Natural killer cell (primary cell): Measurements from ENCODE around the gene ADD1. TPM values are rescaled to one million over a fixed set of nuclear protein-coding genes. Genes with fewer than 3 reads are reported as not detected.
A peak's percentile ranks its signal among the peaks of the same experiment; 100 is the strongest.

Experiments
- ATAC-seq, 3 donors: fragments of 150-1000 bp in 2 of 3; fragments of 200-7000 bp in 1 of 3; cut with Tn5 transposase; 1 replicate in 1 of 3; 2 replicates in 2 of 3; pipeline ENCODE4 v1.10.0; 2021; ENCODE audit warnings: mild to moderate bottlenecking in 2 of 3, moderate library complexity in 2 of 3
- DNase-seq, 2 donors: peaks; one replicate each; pipeline versions ENCODE4 v3.0.0 to v3.0.0-alpha.2; 2013 to 2021; ENCODE audit warnings: mixed read lengths in 1 of 2
- H3K27ac ChIP-seq: one replicate; pipeline ENCODE4 v1.5.1; 2013; ENCODE audit warnings: mild to moderate bottlenecking, low read length
- H3K27me3 ChIP-seq: one replicate; pipeline ENCODE4 v1.6.1; 2013; ENCODE audit warnings: low read length; ENCODE audit not compliant: control insufficient read depth, insufficient read depth
- H3K36me3 ChIP-seq: one replicate; pipeline ENCODE4 v1.6.1; 2013; ENCODE audit warnings: low read length; ENCODE audit not compliant: control insufficient read depth, insufficient read depth
- H3K4me1 ChIP-seq: one replicate; pipeline ENCODE4 v1.6.1; 2013; ENCODE audit warnings: low read length; ENCODE audit not compliant: control insufficient read depth, insufficient read depth
- H3K4me3 ChIP-seq: one replicate; pipeline ENCODE4 v1.5.1; 2013; ENCODE audit warnings: low read length
- H3K9me3 ChIP-seq: one replicate; pipeline ENCODE4 v1.6.1; 2013; ENCODE audit warnings: low read length; ENCODE audit not compliant: control insufficient read depth, insufficient read depth
- H3K27ac Mint-ChIP-seq, 2 donors: one replicate each; pipeline ENCODE4 v1.8.0; 2022; ENCODE audit warnings: mild to moderate bottlenecking in 2 of 2, mixed read lengths in 2 of 2, moderate library complexity in 1 of 2
- H3K27me3 Mint-ChIP-seq, 2 donors: one replicate each; pipeline ENCODE4 v1.8.0; 2022; ENCODE audit warnings: low read depth in 2 of 2, mixed read lengths in 2 of 2
- H3K36me3 Mint-ChIP-seq: one replicate; pipeline ENCODE4 v1.8.0; 2022; ENCODE audit warnings: mixed read lengths
- H3K4me1 Mint-ChIP-seq, 2 donors: one replicate each; pipeline ENCODE4 v1.8.0; 2022; ENCODE audit warnings: mixed read lengths in 2 of 2
- H3K4me3 Mint-ChIP-seq: one replicate; pipeline ENCODE4 v1.8.0; 2022; ENCODE audit warnings: mild to moderate bottlenecking, moderate library complexity, mixed read lengths
- H3K9me3 Mint-ChIP-seq, 2 donors: one replicate each; pipeline ENCODE4 v1.8.0; 2022; ENCODE audit warnings: mixed read lengths in 2 of 2
- WGBS: methylation state at CpG from one replicate; pipeline ENCODE4 v1.1.7; 2013; ENCODE audit warnings: missing lambda C conversion rate; ENCODE audit not compliant: insufficient coverage; 5-methylcytosine and 5-hydroxymethylcytosine counted together
- intact Hi-C: fragments of 100-400 bp; cut with micrococcal nuclease; formaldehyde crosslinking; loops from one replicate; pipeline ENCODE4 v1.14.2; 2022
- total RNA-seq, 4 donors: library from RNA; stranded (reverse); fragments of 120-200 nt in 1 of 4; gene quantifications; one replicate each; pipeline versions ENCODE4 v1.2.3 to v1.2.4, GENCODE V29; 2013 to 2022
- TF ChIP-seq, protein P1 (sequence below): fragments of 200-600 bp; IDR thresholded peaks from one replicate; pipeline ENCODE4 v1.8.0; 2022; ENCODE audit warnings: antibody characterized with exemption

The ADD1 gene
- total RNA-seq, 3 donors from 2014 or later (not counting 1 experiment from before 2014, with no cell fraction given), result 383 to 465 (median 452) TPM

DNA sequence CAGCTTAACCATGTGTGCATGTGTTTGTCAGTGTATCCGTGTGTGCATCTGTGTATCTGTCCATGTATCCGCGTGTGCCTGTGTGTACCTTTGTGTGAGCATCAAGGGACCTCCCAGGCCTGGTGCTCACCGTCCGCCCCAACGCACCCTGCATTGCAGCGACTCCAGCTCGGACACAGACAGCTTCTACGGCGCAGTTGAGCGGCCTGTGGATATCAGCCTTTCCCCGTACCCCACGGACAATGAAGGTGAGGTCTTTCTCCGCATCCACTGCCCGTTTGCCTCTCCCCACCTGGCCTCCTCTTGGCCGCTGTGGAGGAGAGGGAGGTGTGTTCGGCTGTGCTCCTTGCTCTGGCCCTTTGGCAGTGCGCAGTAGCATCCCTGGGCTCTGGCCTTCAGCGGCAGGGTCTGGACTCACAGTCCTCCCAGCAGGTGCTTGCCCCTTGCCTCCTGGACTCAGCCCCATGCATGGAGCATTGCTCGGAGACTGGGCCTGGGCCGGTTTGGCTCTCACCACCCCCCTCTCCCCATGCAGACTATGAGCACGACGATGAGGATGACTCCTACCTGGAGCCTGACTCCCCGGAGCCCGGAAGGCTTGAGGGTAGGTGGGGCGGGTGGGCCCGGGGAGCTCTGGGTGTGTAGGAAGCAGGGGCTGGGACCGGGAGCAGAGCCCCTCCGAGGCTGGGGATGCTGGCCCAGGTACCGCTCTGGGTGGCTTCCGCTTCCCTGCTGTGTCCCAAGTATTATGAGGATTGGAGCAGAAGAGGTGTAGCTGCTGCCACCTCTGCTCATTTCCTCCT lies 16.4 kb upstream of the ADD1 start:
- H3K36me3 Mint-ChIP-seq, result no peaks in the 10 kb centered on the region
- intact Hi-C loops, result no loop called here
- TF ChIP-seq, protein P1, sequence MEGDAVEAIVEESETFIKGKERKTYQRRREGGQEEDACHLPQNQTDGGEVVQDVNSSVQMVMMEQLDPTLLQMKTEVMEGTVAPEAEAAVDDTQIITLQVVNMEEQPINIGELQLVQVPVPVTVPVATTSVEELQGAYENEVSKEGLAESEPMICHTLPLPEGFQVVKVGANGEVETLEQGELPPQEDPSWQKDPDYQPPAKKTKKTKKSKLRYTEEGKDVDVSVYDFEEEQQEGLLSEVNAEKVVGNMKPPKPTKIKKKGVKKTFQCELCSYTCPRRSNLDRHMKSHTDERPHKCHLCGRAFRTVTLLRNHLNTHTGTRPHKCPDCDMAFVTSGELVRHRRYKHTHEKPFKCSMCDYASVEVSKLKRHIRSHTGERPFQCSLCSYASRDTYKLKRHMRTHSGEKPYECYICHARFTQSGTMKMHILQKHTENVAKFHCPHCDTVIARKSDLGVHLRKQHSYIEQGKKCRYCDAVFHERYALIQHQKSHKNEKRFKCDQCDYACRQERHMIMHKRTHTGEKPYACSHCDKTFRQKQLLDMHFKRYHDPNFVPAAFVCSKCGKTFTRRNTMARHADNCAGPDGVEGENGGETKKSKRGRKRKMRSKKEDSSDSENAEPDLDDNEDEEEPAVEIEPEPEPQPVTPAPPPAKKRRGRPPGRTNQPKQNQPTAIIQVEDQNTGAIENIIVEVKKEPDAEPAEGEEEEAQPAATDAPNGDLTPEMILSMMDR, result no peak
- no peaks in the 10 kb centered on the region for H3K27me3 Mint-ChIP-seq
- Histone ChIP-seq H3K4me3 (no peak overlapping the region), H3K4me1 (peaks cover 22% of the 10 kb centered on the region), H3K27me3 (no peaks in the 10 kb centered on the region), H3K36me3 (peaks cover 94% of the 10 kb centered on the region), H3K27ac (no peak overlapping the region), H3K9me3 (no peaks in the 10 kb centered on the region)
- peaks cover 11 to 64% of the 10 kb centered on the region in 2 donors for H3K4me1 Mint-ChIP-seq
- DNase-seq (no peak), ATAC-seq (no peak)
- no peak overlapping the region for H3K4me3 Mint-ChIP-seq
- H3K9me3 Mint-ChIP-seq, result no peaks in the 10 kb centered on the region
- peak overlapping the region; percentile 0 to 82 for H3K27ac Mint-ChIP-seq
- WGBS, result 90% methylated on average over 31 of the region's 31 CpGs

DNA sequence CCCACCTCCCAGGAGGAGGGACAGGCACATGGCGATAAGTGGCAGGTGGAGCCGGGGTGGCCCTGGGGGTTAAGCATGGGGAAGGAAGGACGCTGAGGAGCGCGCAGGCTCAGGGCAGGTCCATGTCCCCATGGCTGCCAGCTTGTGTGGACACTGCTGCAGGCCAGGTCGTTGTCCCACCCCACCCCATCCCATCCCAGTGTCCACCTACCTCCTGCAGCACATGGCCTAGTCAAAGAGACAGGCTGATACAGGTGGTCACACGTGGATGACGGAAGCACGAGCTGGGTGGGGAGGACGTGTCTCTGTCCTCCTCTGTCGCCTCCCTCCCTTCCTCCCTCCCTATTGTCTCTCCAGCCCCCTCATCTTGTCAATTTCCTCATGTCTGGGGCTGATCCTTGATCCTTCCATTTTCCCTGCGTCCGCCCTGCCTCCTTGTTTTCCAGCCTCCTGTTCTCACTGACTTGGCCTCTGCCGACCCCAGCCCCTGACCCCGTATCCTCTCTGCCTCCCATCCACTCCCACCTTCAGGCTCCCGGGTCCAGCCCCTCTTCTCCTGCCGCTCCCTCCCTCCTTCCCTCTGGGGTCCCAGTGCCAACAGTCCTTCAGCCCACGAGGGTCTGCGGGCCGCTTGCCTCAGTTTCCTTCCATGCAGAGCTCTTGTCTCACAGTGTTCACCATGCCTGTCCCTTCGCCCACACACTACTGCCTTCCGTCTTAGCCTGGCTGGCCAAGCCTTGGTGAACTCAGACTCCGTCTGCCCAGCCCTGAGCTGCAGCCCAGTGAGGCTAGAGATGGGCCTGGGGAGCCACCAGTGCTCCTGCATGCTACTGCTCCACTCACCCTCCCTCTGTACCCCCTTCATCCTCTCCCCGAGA lies 15.5 kb upstream of the ADD1 start:
- Mint-ChIP-seq H3K27me3 (no peaks in the 10 kb centered on the region), H3K36me3 (no peaks in the 10 kb centered on the region), H3K4me3 (no peak overlapping the region), H3K27ac (peak overlapping the region in 1 of 2 donors; percentile 82), H3K9me3 (no peaks in the 10 kb centered on the region), H3K4me1 (peaks cover 5 to 64% of the 10 kb centered on the region in 2 donors)
- Histone ChIP-seq H3K27me3 (no peaks in the 10 kb centered on the region), H3K9me3 (no peaks in the 10 kb centered on the region), H3K36me3 (peaks cover 94% of the 10 kb centered on the region), H3K27ac (no peak overlapping the region), H3K4me1 (peaks cover 22% of the 10 kb centered on the region), H3K4me3 (no peak overlapping the region)
- TF ChIP-seq, protein P1, result no peak
- ATAC-seq (no peak), DNase-seq (no peak)
- intact Hi-C loops, result no loop called here
- 93% methylated on average over 22 of the region's 24 CpGs for WGBS

DNA sequence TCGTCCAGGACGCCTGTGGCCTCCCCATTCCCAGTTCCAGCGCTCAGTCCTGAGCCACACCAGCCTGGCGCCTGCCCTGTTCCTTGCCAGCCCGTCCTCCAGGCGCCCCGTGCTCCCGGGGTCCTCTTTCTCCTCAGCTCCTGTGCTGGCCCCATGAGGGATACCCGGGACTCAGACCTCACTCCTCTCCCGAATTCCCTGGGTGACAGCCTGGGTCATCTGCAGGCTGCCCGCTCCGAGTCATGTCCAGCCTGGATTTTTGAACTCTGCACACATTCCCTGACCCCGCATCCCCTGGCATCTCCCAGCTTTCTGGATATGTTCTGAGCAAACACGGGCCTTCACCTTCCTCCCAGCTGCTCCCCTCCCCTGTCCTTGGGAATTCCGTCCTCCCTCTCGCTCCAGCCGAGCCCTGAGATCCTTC lies 14.9 kb upstream of the ADD1 start:
- Histone ChIP-seq H3K4me1 (peaks cover 22% of the 10 kb centered on the region), H3K4me3 (no peak overlapping the region), H3K27ac (no peak overlapping the region), H3K9me3 (no peaks in the 10 kb centered on the region), H3K27me3 (no peaks in the 10 kb centered on the region), H3K36me3 (peaks cover 94% of the 10 kb centered on the region)
- intact Hi-C loops, result no loop called here
- 95% methylated on average over 17 of the region's 17 CpGs for WGBS
- no peaks in the 10 kb centered on the region for H3K36me3 Mint-ChIP-seq
- H3K27ac Mint-ChIP-seq, result peak overlapping the region in 1 of 2 donors; percentile 82
- H3K4me3 Mint-ChIP-seq, result no peak overlapping the region
- ATAC-seq, result no peak
- no peaks in the 10 kb centered on the region for H3K9me3 Mint-ChIP-seq
- no peaks in the 10 kb centered on the region for H3K27me3 Mint-ChIP-seq
- DNase-seq, result no peak
- H3K4me1 Mint-ChIP-seq, result peaks cover 5 to 61% of the 10 kb centered on the region in 2 donors
- TF ChIP-seq, protein P1, result no peak
